PC-9 (cell line): ENCODE measurements around the gene ARPC1A.

Experiments
- CTCF ChIP-seq: fragments of 200-600 bp; sonication (generic); conservative IDR thresholded peaks from 2 replicates; pipeline ENCODE4 v1.6.1; 2017; ENCODE audit warnings: mixed run types, antibody characterized with exemption, mild to moderate bottlenecking, moderate library complexity
- EZH2 ChIP-seq: fragments of 200-600 bp; sonication (generic); IDR thresholded peaks from 2 replicates; pipeline ENCODE4 v1.8.0; 2017; ENCODE audit warnings: antibody characterized with exemption, low read depth

- TF ChIP-seq CTCF (no peak), EZH2 (no peak)
These were observed 46.8 kb downstream of the ARPC1A start for GRCh38 chr7:99372275-99373090.
